ENCODE results near the gene ZBTB8A.

ZBTB8A gene

GRCh38 chr1:32651461-32652073 lies 112.3 kb downstream of the ZBTB8A start:
- peak; percentile 57 for FAIRE-seq
- peak; percentile 19 for DNase-seq (ENCODE audit: insufficient read length, low spot score)

DNA sequence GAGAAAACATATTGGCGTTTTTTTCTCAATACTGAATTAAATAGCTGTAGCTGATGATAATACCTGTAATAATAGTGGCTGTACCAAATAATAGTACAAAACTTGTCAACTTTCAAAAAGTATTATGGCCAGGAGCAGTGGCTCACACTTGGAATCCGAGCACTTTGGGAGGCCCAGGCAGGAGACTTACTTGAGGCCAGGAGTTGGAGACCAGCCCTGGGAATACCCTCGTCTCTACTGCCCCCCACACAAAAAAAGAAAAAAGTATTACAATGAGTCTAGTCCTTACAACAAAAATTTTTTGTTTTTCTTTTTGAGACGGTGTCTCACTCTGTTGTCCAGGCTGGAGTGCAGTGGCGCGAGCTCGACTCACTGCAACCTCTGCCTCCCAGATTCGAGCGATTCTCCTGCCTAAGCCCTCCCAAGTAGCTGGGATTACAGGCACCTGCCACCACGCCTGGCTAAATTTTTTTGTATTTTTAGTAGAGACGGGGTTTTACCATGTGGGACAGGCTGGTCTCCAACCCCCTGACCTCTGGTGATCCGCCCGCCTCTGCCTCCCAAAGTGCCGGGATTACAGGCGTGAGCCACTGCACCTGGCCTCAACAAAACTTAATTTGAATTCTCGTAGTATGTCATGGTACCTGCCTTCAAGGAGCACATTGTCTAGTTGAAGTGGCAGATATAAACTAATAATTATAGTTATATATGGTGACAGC lies 113.2 kb downstream of the ZBTB8A start:
- FAIRE-seq (peak; percentile 64), DNase-seq (ENCODE audit: insufficient read length, low spot score) (no peak)

All from GM19239 (cell line).